GM10266 (cell line): ENCODE results near the gene CTPS1.

Experiments
- DNase-seq: peaks from one replicate; pipeline ENCODE4 v3.0.0; 2012; ENCODE audit errors: extremely low spot score
- CTCF ChIP-seq: IDR thresholded peaks from 2 replicates; pipeline ENCODE4 v1.5.1; 2012; ENCODE audit warnings: mild to moderate bottlenecking, low read depth; ENCODE audit not compliant: control insufficient read depth, insufficient read depth; ENCODE audit errors: missing control alignments

The CTPS1 gene

GRCh38 chr1:40989066-40989465, 9.6 kb downstream of the CTPS1 start:
- no peak for DNase-seq
- no peak for TF ChIP-seq CTCF

GRCh38 chr1:40997096-40997495, 17.6 kb downstream of the CTPS1 start:
- no peak for TF ChIP-seq CTCF
- no peak for DNase-seq

GRCh38 chr1:40998668-40999067, 19.2 kb downstream of the CTPS1 start:
- no peak for TF ChIP-seq CTCF
- no peak for DNase-seq

GRCh38 chr1:41003127-41003639, 23.7 kb downstream of the CTPS1 start:
- no peak for TF ChIP-seq CTCF
- DNase-seq, result no peak

GRCh38 chr1:41003640-41004220, 24.2 kb downstream of the CTPS1 start:
- peak; percentile 76 for DNase-seq
- peak; percentile 64 for TF ChIP-seq CTCF

GRCh38 chr1:41005876-41006275, 26.4 kb downstream of the CTPS1 start:
- DNase-seq, result no peak
- TF ChIP-seq CTCF, result no peak

- TF ChIP-seq CTCF, result no peak
- no peak for DNase-seq
These were observed 27.7 kb downstream of the CTPS1 start for GRCh38 chr1:41006942-41007865.
